RCC 7860 (cell line): Measurements from ENCODE around the gene TM6SF1.
A peak's percentile ranks its signal among the peaks of the same experiment; 100 is the strongest.
"Not testable (repeated sequence)": the region's sequence is repeated elsewhere in the genome, so short reads cannot be mapped to it uniquely, and the experiment has no call there.

Source experiments
- DNase-seq: peaks from one replicate; pipeline ENCODE4 v3.0.0-alpha.2; 2015; ENCODE audit warnings: low spot score
- FAIRE-seq: peaks from 2 replicates; lab custom pipeline; 2012; peaks lifted over from hg19 to GRCh38; lab: Jason Lieb, UNC

The TM6SF1 gene

GRCh38 chr15:83115410-83115809, 8.0 kb downstream of the TM6SF1 start:
- FAIRE-seq: no peak
- DNase-seq: no peak

GRCh38 chr15:83115831-83116565, 8.6 kb downstream of the TM6SF1 start:
- DNase-seq: no peak
- no peak for FAIRE-seq

GRCh38 chr15:83118291-83118827, 10.9 kb downstream of the TM6SF1 start:
- FAIRE-seq (no peak), DNase-seq (no peak)

DNA sequence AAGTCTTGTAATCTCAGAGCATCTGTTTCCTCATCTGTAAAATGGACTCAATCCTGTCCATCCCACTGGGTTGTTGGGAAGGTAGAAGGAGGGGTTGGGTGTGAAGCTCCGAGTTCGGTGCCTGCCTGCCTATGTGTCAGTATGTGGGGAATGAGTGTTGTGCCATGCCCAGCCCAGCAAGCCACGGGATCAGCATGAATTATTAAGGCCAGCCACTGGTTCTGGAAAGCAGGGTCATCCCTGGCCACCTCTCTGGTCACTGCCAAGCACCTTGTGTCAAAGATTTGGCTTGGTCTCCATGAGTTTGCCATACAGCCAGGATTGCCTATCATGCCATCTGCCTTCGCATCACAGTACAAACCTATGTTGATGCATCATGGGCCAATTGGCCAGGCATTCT, 11.5 kb downstream of the TM6SF1 start:
- DNase-seq (no peak), FAIRE-seq (no peak)

DNA sequence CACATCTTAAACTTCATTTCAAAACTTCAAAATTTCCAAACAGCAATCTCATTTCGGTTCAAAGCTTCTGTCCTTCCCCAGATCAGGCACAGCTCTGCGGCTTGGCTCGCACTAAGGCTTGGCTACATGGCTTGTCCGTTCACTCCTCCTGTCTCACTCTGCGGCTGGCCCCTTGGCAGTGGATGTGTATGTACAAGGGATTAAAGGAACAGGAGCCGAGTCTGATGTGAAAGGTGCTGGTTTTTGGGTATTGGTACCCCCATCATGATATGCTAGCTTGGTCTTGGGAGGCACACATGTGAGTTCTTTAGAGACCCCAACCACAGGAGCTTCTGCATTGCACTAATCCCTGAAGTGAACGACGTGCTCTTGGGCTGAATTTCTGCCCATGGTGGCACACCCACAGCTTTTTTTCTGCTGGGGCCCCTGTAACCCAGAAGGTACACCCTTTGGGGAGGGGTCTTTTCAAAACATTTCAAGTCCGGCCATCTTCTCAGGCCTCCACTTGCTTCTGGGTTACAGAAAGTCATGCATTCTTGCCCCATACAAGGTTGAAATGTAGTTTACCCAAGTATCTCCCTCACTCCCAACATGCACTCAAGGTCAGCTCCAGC, 12.6 kb downstream of the TM6SF1 start:
- FAIRE-seq: no peak
- DNase-seq: no peak

DNA sequence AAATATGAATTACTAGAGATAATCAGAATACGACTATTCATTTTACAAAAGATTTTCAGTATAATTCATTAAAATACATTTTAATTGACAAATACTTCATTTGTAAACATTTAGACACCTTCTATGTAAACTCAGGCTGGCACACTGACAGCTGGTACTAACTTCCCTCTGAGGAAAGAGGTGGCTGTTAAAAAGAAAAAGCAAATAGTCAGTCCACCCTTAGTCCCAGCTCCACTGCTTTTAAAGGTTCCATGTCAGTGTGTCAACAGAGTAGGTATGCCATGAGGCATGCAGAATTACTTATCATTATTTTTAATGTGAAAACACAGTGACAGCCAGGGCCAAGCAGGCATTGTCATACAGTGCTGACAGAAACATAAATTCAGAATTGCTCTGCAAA, 16.1 kb downstream of the TM6SF1 start:
- DNase-seq (no peak), FAIRE-seq (no peak)

GRCh38 chr15:83127547-83128150, 20.2 kb downstream of the TM6SF1 start:
- no peak for FAIRE-seq
- no peak for DNase-seq

DNA sequence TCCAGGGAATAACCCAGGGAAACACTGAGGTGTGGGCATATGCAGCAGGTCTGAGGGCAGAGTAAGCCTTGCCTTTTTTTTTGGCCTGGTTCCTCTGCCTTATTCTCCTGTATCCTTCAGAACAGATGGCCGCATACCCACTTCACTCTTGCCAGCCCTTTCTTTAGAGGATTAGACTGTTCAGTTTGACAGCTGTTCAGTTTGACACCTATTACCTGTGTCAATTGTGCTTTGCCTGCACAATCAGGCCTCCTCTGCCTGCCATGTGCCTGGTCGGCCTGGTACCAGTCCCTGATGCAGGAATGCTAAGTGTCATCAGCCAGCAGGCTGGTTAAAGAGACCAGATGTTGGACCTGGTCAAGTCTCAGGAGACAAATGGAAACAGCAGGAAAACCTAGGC, 22.3 kb downstream of the TM6SF1 start:
- FAIRE-seq (no peak), DNase-seq (no peak)

GRCh38 chr15:83132861-83133523, 25.5 kb downstream of the TM6SF1 start:
- DNase-seq (no peak), FAIRE-seq (no peak)

DNA sequence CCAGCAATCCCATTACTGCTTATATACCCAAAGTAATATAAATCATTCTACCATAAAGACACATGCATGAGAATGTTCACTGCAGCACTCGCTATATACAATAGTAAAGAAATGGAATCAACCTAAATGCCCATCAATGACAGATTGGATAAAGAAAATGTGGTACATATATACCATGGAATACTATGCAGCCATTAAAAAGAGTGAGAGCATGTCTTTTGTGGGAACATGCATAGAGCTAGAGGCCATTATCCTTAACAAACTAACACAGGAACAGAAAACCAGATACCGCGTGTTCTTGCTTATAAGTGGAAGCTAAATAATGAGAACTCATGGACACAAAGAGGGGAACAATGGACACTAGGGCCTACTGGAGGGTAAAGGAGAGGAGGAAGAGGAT, 34.7 kb downstream of the TM6SF1 start:
- FAIRE-seq, DNase-seq: not testable (repeated sequence)

DNA sequence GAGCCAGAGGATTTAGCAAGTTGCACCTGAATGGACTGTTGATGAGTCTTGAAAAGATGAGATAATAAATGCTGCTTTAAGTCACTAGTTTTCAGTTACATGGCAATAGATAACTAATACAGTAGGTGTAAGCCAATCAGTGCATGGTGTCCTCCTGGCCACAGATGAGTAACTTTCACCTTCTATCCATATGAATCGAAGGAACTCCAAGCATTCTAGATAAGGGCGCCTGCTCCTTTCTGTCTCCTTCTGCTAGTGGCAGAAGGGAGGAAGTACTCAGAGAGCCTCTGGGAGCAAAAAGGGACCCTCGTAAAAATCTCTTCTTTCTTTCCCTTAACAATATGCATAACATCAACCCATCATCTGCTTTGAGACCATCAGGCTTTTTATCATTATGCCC, 37.3 kb downstream of the TM6SF1 start:
- FAIRE-seq: no peak

DNA sequence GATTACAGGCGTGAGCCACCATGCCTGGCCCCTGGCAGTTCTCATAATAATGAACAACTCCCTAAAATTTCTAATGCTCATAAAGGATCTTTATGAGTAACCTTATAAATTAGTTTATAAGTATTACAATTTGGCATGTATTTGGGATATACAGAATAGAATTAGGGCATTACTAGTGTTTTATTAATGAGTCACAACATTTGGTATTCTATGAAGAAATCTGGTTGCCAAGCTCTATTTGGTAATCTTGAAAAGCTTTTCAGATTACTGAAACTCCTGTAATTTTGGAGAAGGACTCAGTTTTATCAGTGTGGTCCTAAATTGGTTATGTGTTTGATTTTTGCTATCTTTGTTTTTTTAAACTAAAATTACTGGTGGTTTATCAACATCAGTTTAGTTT, 45.8 kb downstream of the TM6SF1 start:
- FAIRE-seq: no peak
- no peak for DNase-seq

More for the DNA sequence above, 37.3 kb downstream of the TM6SF1 start:
- DNase-seq: no peak

GRCh38 chr15:83155942-83156341, 48.5 kb downstream of the TM6SF1 start:
- FAIRE-seq (no peak), DNase-seq (no peak)

GRCh38 chr15:83158393-83158792, 50.9 kb downstream of the TM6SF1 start:
- FAIRE-seq (peak; percentile 23), DNase-seq (no peak)

DNA sequence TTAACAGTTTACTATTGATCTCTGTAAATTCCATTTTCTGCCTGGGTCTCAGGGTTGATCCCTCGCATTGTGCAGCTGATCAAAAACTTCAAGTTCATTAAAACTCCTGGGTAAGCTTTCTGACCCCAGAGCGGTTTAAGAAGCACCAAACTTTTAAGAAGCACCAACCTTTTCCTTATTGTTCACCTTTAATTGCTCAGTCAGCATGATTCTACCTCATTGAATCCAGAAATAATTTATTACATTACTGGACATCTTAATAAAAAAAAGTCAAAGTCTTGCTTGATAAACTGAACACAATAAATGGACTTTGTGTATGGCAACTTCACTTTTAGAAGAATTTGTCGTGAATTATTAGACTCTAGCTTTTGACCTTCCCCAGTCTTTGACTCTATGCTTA, 53.3 kb downstream of the TM6SF1 start:
- DNase-seq (no peak), FAIRE-seq (no peak)

GRCh38 chr15:83163032-83163431, 55.6 kb downstream of the TM6SF1 start:
- no peak for FAIRE-seq
- DNase-seq: no peak

- no peak for FAIRE-seq
- DNase-seq: no peak
Observed at GRCh38 chr15:83164111-83164770, 56.8 kb downstream of the TM6SF1 start.

DNA sequence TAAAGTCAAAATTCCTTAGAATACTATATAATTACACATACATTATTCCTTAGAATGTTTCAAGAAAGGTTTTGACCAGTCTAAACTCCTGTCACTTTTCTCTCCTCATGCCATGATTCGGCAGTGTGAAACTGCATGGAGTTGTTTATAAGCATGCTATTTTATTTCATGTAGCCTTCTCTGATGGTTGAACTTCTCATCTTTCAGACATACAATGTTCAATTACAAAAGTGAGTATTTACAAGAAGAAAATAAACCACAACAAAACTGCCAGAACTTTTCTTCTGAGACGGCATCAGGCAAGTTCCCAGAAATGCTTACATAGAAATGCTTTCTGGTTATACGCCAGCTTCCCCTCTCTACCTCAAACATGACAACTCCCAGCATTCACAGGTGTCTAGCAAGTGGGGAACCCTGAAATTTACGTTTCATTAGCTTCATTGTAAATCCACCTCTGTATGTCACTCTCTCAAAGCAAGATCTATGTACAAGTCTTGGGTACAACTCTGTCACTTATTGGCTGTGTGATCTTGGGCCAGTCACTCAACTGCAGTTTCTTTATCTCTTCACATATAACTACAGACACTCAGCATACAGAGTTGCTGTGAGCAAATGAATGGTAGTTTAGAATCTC, 57.4 kb downstream of the TM6SF1 start:
- DNase-seq (no peak), FAIRE-seq (no peak)

- DNase-seq: no peak
- no peak for FAIRE-seq
Observed at GRCh38 chr15:83166218-83166617, 58.8 kb downstream of the TM6SF1 start.

- DNase-seq (no peak), FAIRE-seq (no peak)
Observed at GRCh38 chr15:83166830-83167229, 59.4 kb downstream of the TM6SF1 start.
